Activated CD8-positive, alpha-beta memory T cell treated with anti-CD3 and anti-CD28 coated beads for 24 hours (primary cell): Measurements from ENCODE around the gene CDC42BPG.
A peak's percentile ranks its signal among the peaks of the same experiment; 100 is the strongest.
"Not testable (repeated sequence)": the region's sequence is repeated elsewhere in the genome, so short reads cannot be mapped to it uniquely, and the experiment has no call there.

Experiments used
- DNase-seq: peaks from one replicate; pipeline ENCODE4 v3.0.0-alpha.2; 2020

CDC42BPG gene

DNA sequence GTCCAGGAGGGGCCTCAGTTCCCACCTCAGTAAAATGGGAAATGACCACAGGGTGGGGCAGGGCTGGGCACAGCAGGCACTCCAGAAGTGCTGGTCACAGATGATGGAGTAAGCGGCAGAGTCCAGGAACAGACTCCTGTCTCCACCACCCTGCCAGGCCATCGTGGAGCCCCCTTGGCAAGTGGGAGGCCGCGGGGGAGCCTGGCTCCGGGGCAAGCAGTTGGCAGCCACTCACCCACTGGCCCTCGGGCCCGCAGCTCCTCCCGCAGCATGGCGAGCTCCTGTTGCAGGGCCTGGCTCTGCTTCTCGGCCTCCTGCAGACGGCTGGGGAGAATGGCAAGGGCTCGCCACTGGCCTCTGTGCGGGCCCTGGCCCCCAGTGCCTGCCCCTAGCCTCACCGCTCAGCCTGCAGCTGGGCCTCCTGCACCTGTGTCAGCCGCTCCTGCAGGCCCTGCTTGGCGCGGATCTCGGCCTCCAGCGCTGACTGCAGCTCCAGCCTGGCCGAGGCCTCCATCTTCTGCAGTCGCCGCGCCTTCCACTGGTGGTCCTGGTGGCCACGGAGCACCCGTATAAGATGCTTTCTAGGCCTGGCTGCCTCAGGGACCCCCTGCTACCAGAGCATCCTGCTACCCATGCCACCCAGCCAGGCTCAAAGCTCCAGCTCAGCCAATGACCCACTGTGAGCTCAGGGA is 10.3 kb downstream of the CDC42BPG start:
- DNase-seq: no peak

DNA sequence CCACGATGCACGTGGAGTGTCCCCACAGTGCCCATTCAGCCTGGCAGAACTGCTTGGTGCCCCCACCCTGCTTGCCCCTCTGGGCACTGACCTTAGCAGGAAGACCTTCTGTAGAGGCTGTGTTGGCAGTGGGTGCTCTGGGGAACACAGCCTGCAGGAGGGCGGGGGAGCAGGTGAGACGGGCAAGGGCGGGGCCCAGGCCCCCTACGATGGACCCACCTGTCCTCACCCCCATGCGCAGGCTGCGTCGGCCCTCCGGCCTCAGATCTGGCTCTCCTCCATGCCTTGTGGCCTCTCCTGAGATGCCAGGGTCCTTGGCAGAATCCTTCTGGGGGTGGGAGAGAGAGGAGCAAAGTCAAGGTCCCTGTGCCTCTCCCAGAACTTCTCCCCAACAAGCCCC is 10.9 kb downstream of the CDC42BPG start:
- DNase-seq: no peak

DNA sequence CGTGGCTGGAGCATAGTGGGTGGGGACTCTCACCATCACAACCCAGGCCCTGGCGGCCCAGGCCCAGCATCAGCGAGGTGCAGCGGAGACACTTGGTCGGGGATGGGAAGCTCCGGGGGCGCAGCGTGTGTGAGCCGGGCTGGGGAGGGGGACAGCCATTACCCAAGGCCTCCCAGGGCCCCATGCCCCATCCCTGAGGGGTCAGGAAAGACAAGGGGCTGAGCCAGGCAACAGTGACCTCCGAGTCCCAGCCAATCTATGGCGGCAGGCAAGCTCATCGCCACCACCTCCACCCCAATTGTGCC is 11.3 kb downstream of the CDC42BPG start:
- DNase-seq: no peak

DNA sequence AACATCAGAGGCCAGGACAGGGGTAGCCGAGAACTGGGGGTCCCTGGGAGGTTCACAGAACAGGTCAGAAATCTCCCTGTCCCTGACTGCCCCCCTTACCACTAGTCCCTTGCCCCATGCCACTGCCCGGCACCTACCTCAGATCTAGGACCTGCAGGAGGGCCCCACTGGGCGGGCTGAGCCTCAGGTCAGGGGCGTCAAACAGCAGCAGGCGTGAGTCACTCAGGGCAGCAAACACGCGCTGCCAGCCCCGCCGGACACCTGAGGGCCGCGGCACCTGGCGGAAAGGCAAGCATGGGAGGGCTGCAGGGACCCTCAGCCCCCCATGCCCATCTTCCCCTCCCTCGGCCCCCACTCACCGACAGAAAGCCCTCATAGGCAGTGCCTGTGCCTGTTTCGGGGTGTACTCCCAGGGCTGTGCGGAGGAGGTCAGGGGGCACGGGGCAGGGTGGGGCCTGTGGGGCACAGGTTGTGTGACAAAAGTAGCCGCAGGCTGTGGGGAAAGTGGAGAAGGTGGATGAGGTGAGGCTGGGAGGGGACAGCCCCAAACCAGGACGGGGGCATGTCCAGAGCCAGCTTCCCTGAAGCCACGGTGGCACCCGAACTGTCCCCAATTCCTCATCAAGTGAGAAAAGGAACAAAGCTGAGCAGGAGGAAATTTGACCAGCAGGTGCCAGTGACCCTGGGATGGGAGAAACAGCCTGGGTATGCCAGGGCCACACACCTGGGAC is 11.8 kb downstream of the CDC42BPG start:
- no peak for DNase-seq

DNA sequence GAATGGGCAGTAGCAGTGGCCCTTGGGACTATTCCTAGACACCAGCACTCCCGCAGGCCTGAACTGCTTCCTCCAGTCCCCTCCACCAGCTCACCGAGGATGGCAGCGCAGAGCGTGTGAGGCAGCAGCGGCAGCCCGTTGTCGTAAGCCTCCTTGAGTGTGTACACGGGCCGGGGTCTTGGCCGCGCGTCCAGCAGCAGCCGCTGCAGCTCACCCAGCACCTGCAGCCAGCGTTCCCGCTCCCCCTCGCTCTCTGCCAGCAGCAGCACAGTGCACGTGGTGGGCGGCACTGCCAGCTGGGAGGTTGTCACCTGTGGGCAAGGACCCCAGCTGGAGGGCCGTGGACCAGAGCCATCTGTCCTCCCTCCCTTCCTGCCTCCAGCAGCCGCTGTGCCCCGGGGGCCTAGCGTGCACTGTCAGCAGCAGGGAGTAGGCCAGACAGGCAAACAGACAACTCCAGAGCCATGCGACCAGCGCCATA is 13.0 kb downstream of the CDC42BPG start:
- no peak for DNase-seq

DNA sequence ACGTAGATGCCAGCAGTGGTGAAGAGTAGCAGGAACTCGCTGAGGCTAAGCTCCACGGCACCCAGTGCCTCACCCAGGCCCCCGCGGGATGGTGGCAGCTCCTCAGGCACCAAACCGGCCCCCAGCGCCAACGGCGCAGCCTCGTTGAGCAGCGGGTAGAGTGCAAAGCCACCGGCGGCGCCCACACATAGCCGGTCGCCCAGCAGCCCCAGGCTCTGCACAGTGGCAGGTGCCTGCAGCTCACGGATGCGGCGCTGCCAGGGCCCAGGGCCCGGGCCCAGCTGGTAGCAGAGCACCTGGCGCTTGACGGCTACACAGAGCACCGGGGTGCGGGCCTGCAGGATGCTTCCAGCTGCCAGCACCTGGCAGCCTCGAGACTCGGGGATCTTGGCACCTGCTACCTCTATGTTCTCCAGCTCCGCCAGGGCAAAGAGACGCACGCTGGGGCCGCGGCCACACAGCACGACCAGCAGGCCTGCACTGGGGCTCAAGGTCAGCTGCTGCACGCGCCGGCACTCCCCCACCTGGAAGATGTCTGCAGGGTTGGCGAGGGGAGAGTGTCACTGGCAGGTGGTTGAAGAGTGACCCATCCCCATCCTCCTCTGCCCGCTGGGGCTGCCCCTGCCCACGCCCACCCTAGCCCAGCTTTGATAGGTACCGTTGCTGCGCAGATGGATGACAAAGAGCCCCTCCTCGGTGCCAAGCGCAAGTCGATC is 14.8 kb downstream of the CDC42BPG start:
- DNase-seq: no peak

DNA sequence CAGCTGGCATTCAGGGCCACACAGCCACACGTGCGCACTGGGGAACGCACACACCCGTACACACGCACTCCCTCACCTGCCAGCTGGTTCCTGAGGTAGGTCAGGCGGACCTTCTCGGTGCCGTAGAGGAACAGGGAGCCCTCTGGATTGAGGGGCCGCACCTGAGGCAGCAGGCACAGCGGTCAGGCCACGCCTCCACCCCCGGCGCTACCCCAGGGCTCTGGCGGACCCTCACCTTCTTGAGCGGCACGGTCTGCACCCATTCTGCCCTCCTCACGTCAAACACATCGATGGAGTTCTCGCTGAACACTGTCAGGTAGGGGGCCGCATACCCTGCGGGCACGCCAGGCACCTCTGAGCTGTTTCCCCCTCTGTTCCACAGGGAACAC is 17.0 kb downstream of the CDC42BPG start:
- DNase-seq: no peak

DNA sequence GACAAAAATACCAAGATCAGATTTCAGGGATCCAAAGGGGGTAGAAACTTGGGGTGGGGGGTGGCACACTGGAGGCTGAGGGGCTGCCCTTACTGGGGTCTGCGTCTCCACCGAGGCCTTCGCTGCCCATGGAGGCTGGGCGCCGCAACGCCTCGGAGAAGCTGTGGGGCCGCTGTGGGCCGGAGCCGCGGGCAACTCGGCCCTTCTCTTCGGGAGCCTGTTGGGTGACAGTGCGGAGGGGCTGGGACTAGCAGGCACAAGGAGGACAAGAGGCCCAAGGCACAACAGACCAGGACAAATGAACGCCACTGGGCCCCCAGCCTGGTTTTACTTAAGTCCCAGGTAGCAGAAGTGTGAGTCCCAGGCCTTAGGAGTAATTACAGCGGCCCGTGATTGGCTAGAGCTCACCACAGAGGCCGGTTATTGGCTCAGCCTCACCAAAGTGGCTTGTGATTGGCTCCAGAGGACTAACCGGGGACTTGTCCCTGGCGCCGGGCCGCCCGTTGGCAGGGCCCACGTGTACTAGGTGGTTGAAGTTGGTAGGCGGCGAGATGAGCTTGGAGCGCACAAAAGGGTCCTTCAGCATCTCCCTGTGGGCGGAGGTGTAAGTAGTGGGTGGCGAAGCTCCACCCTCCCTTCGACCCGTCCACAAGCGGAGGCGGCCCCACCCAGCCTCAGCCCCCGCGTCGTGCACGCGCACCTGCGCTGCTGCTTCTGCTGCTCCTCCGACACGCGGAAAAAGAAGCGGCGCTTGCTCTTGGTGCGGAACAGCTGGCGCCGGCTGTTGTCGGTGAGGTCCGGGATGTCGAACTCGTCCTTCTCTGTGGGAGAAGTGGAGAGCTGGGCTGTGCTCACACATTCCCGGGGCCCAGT is 17.6 kb downstream of the CDC42BPG start:
- no peak for DNase-seq

DNA sequence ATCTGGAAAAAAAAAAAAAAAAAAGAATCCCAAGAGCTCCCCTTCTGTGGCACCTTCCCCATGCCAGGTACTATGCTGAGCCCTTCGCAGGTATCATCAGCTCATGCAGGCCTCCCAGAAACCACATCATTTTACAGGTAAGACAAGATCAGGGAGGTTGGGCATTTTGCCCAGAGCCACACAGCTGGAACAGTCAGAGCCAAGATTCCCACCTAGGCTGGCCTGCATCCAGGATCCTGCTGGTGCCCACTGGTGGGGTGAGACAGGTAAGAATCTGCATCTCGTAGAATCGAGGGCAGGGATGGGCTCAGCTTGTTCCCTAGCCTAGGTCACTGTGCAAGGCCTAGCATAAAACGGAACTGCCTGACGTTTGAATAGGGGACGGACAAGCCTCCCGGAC is 18.4 kb downstream of the CDC42BPG start:
- DNase-seq: no peak

DNA sequence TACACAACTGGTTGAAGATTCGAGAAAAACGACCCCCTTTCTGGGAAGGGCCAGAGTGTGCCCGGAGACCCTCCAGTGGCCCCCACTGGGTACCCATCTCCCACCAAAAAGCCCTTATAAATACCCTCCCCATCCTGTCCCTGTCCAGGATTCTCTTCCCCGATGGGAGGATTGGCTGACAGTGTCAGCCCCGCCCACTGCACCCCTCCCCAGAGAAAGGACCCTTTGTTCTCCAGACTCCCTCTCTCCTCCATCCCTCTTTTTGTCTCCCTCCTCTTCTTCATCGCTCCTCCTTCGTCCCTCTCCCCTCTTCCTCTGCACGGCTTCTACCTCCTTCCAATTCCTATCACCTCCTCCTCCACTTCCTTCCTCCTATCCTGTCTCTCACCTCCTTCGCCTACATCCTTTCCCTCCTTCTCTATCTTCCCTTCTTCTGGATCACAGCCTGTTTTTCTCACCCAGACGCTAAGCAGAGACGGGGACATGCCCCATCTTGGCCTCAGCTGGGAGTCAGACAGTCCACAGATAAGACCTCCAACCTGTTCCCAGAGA is 20.8 kb downstream of the CDC42BPG start:
- no peak for DNase-seq

DNA sequence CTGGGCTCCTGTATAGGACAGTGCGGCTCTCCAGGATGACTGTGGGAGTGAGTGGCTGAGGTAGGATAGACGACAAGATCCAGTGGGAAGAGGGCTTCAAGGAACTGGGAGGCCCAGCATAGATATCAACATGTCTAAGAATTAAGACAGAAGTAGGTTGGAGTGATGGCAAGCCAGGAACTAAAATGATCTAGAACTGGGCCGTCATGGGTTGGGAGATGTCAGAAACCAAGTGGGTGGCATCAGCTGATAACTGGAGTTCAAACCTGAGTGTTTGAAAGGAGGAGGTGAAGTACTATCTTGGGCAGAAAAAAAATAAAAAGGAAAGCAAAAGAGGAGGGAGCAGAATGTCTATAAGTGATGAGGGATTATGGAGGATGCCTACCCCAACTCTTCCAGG is 27.0 kb downstream of the CDC42BPG start:
- DNase-seq: no peak

DNA sequence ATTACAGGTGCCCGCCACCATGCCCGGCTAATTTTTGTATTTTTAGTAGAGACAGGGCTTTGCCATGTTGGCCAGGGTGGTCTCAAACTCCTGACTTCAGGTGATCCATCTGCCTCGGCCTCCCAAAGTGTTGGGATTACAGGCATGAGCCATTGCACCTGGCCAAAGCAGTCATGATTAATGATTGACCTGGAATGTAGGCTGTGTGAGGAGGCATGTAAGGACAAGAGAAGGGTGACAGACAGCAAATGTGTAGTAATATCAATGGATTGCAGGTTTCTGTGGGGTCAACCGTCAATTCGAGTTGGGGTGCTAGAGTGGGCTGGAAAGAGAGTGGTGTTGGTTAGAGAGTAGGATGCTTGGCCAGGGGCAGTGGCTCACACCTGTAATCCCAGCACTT is 29.0 kb downstream of the CDC42BPG start:
- not testable (repeated sequence) for DNase-seq

DNA sequence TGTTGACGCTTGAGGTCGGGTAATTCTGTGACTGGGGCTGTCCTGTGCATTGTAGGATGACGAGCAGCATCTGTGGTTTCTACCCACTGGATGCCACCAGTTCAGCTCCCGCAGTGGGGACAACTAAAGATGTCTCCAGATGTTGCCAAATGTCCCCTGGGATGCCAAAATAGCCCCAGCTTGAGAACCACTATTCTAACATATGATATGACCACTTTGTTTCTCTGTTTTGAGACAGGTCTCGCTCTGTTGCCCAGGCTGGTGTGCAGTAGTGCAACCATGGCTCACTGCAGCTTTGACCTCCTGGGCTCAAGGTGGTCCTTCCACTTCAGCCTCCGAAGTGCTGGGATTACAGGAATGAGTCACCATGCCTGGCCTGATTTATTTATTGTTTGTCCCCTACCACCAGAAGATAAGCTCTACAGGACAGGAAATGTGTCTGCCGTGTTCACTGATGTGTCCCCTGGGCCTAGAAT is 29.7 kb downstream of the CDC42BPG start:
- no peak for DNase-seq

DNA sequence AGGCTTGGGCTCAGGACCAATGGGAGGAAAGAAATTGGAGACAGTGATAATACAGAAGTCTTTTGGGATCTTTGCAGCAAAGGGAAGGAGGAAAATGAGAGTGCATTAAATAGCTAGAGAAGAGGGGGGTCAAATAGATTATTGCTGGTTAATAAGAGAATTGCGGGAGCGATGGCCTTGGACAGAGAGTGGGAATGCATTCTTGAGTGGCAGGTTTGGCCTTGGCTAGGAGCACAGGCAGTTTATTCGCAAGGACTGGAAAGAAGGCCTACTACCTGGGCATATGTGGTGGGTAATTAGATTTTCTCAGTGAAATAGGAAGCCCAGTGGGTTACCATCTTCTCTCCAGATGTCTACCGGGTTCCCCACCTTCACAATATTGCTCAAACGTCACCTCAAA is 30.6 kb downstream of the CDC42BPG start:
- DNase-seq: no peak

DNA sequence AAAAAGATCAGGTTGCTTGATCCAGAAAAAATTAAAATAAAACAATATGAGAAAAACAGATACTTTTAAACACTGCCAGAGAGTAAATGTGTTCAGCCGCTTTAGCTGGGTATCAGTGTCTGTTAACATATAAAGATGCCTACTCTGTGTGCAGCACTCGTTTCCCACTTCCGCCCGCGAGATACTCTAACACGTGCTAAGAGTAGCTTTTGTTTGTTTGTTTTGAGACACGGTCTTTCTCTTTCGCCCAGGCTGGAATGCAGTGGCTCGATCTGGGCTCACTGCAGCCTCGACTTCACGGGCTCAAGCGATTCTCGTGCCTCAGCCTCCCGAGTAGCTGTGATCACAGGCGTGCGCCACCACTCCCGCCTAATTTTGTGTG is 33.6 kb downstream of the CDC42BPG start:
- peak; percentile 74 for DNase-seq

DNA sequence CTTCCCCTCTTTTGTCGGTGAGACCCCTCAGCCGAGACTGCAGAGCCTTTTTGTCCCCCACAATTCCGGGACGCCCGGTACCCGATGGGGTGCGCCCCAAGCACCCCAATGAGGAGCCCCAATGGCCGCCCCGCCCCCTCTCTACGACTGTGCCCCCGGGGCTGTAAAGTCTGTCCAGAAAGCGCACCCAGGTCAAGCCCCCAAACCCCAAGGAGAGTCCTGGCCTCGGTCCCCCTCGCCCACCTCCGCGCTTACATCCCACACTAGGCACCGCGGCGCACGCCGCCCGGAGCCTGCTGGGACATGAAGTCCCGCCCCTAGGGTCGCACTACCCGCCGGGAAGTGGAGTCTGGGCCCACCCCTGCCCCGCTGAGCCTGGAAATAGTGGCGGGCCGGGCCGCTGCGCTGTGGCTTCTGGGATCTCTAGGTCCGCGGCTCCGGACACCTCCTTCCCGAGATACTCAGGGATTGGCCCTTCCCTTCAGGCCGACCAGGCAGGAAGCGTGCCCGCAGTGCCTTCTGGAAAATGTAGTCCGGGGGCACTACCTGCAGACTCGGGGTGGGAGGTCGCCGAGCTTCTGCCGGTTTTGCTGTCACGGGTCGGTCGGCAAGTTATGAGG is 34.1 kb downstream of the CDC42BPG start, which contains the start of gene MEN1:
Gene MEN1, minus strand, starts transcription at position 281 of the 620 bp plus-strand sequence. CDS start 442 bp downstream, outside the sequence.
- DNase-seq: peak; percentile 93

DNA sequence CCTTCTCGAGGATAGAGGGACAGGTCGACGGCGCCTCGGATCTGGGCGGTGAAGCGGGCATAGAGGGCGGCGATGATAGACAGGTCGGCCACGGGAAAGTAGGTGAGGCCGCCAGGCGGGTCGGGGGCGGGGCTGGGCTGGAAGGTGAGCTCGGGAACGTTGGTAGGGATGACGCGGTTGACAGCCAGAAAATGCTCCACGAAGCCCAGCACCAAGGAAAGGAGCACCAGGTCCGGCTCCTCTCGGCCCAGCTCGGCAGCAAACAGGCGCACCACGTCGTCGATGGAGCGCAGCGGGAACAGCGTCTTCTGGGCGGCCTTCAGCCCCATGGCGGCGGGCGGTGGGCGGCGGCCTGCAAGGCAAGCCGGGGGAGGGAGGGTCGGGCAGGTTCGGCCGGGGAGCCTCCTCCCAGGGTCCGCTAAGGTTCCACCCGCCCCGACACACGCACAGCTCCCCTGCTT is 34.6 kb downstream of the CDC42BPG start:
- DNase-seq: peak; percentile 64

DNA sequence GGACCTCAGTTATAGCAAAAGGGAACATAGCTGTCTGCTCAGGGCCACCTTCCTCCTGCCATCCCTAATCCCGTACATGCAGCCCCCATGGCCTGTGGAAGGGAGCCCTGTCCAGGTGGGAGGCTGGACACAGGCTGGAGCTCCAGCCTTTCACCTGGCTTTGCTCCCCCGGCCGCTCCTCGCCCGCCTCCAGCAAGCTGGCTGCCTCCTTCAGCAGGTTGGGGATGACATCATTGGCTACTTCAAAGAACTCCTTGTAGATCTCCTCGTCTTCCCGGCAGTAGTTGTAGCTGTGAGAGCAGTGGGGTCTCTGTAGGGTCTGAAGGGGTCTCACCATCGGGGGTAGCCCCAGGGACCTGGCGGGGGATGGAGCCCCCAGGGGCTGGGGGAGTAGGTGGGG is 39.0 kb downstream of the CDC42BPG start:
- DNase-seq: no peak

DNA sequence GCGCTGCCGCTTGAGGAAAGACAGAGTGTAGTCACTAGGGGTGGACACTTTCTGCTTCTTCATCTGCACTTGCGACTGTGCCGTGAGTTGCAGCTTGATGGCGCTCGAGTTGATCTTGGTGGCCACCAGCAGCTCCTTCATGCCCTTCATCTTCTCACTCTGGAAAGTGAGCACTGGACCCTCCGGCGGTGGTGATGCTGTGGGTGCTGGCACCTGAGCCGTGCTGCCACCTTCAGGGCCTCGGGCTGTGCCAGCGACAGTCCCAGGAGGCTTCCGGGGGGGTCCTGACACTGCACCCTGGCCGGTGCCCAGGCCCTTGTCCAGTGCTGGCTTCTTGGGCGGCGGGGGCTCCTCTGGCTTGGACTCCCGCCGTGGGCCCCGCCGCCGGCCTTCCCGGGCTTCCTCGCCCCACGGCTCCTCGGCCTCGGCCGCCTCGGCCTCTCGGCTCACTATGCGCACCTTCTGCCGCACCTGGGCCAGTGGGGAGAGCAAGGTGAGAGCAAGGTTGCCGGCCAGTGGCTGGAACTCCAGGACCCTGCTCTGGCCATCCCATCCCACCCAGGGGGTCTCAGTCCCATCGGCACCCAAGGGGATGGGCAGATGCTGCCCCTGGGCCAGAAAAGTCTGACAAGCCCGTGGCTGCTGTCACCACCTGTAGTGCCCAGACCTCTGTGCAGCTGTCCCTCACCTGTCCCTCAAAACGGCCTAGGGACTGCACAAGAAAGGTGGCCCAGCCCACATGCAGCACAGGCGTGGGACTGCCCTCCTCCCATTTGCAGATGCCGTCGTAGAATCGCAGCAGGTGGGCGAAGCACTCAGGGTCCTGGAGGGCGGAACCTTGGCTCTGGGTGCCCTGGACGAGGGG is 39.9 kb downstream of the CDC42BPG start:
- no peak for DNase-seq

DNA sequence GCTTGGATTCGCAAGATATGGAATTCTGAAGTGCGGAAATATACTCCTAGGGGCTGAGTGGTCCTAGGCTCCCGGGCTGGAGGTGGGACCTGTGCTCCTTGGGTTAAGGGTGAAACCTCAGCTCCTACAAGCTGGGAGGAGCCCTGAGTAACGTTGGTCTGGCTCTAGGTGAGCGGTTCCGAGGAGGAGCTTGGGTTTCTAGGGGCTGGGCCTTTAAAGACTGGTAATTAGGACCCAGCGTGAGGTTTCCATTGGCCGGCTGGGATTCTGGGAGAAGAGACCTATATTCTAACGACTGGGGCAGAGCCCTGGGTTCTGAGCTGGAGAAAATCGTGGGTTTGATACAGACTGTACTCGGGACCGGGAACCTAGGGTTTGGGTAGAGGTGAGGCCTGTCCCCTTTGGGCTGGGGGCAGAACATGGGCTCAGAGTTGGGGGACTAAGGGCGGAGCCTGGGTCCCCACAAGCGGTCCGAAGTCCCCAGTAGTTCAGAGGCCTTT is 40.6 kb downstream of the CDC42BPG start:
- no peak for DNase-seq
